Activated CD8-positive, alpha-beta T cell treated with anti-CD3 and anti-CD28 coated beads, Interleukin-2, amount 10 ng/mL, durations not matched to agents 7 days and 5 days (primary cell): ENCODE measurements around the gene TOP2B. TPM values are rescaled to one million over a fixed set of nuclear protein-coding genes. Genes with fewer than 3 reads are reported as not detected.

Experiments used
- ATAC-seq: fragments of 150-1000 bp; cut with Tn5 transposase; one replicate; pipeline ENCODE4 v1.10.0; 2021; ENCODE audit warnings: moderate library complexity
- CTCF ChIA-PET: fragments of 350-600 bp; sonication (Branson Sonifier 250); formaldehyde crosslinking; loops from one replicate; lab custom pipeline; 2021; ENCODE audit warnings: antibody characterized with exemption; lab: Charles Lee
- POLR2A ChIA-PET: fragments of 350-600 bp; sonication (Branson Sonifier 250); formaldehyde crosslinking; loops from one replicate; lab custom pipeline; 2021; ENCODE audit warnings: antibody characterized with exemption; lab: Charles Lee
- DNase-seq: peaks from one replicate; pipeline ENCODE4 v3.0.0-alpha.2; 2020
- H3K27ac Mint-ChIP-seq: one replicate; pipeline ENCODE4 v1.8.0; 2021; ENCODE audit warnings: mild to moderate bottlenecking, mixed read lengths
- H3K27me3 Mint-ChIP-seq: one replicate; pipeline ENCODE4 v1.8.0; 2021; ENCODE audit warnings: low read depth, mixed read lengths
- H3K36me3 Mint-ChIP-seq: one replicate; pipeline ENCODE4 v1.8.0; 2021; ENCODE audit warnings: low read depth, mixed read lengths
- H3K4me1 Mint-ChIP-seq: one replicate; pipeline ENCODE4 v1.8.0; 2021; ENCODE audit warnings: low read depth, mixed read lengths
- H3K4me3 Mint-ChIP-seq: one replicate; pipeline ENCODE4 v1.8.0; 2021; ENCODE audit warnings: mild to moderate bottlenecking, mixed read lengths
- H3K9me3 Mint-ChIP-seq: one replicate; pipeline ENCODE4 v1.8.0; 2022; ENCODE audit warnings: mixed read lengths; ENCODE audit not compliant: insufficient read depth
- total RNA-seq, 2 experiments: library from RNA; stranded (reverse); gene quantifications; one replicate each; pipeline ENCODE4 v1.2.3, GENCODE V29; 2021

Gene TOP2B
- total RNA-seq, 2 experiments from 2014 or later: 112 to 114 TPM

DNA sequence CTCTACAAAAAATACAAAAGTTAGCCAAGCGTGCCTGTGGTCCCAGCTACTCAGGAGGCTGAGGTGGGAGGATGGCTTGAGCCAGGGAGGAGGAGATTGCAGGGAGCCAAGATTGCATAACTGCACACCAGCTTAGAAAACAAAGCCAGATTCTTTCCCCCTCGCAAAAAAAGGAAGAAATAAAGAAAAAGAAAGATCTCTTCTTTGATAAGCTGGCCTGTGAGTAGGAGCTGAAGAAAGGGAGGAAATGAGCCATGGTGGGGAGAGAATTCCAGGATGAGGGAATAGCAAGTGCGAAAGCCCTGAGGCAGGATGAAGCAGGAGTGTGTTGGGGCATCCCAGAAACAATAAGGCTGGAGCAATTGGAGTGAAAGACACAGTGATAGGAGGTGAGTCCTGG lies 24.5 kb upstream of the TOP2B start:
- no peaks in the 10 kb centered on the region for H3K36me3 Mint-ChIP-seq
- no peaks in the 10 kb centered on the region for H3K4me1 Mint-ChIP-seq
- H3K27me3 Mint-ChIP-seq: peaks cover 17% of the 10 kb centered on the region
- ATAC-seq: no peak
- ChIA-PET POLR2A (no interaction called here), CTCF (interaction anchor here (1.2 kb wide), 1 partner anchor 27 kb away, joined by 3 read pairs; no protein-coding TSS in a partner anchor)
- no peaks in the 10 kb centered on the region for H3K9me3 Mint-ChIP-seq
- no peak for DNase-seq
- no peak overlapping the region for H3K27ac Mint-ChIP-seq
- H3K4me3 Mint-ChIP-seq: no peak overlapping the region

DNA sequence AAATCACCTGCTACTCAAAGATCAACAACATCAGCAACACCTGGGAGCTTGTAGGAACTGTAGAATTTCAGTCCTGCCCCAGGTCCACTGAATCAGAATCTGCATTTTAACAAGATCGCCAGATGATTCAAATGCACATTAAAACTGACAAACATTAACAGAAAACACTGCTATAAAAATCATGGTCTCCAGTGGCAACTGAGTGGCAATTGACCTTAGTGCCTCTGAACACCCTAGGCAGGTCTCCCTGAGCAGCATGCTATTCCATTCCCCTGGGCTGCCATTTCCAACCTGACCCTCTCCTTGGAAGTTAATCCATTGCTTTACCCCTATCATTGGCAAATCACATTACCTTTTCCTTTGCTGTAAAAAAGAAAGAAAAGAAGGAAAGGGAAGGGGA lies 23.0 kb upstream of the TOP2B start:
- no peaks in the 10 kb centered on the region for H3K9me3 Mint-ChIP-seq
- DNase-seq (no peak), ATAC-seq (no peak)
- peaks cover 17% of the 10 kb centered on the region for H3K27me3 Mint-ChIP-seq
- H3K4me3 Mint-ChIP-seq: no peak overlapping the region
- CTCF ChIA-PET: no interaction called here
- H3K4me1 Mint-ChIP-seq: no peaks in the 10 kb centered on the region
- no peak overlapping the region for H3K27ac Mint-ChIP-seq
- POLR2A ChIA-PET: no interaction called here
- no peaks in the 10 kb centered on the region for H3K36me3 Mint-ChIP-seq

DNA sequence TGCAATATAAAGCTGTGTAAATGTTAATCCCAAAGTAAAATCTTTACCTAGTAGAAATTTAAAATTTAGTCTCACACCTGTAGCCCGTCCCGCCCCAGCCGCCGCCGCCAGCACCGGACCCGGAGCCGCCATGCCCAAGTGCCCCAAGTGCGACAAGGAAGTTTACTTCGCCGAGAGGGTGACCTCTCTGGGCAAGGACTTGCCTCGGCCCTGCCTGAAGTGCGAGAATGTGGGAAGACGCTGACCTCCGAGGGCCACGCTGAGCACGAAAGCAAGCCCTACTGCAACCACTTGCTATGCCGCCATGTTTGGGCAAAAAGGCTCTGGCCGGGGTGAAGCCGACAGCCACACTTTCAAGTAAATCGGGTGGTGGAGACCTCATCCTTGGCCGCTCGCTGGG lies 22.1 kb upstream of the TOP2B start:
- ATAC-seq: no peak
- H3K9me3 Mint-ChIP-seq: no peaks in the 10 kb centered on the region
- ChIA-PET POLR2A (no interaction called here), CTCF (no interaction called here)
- DNase-seq: no peak
- H3K27me3 Mint-ChIP-seq: peaks cover 15% of the 10 kb centered on the region
- no peaks in the 10 kb centered on the region for H3K4me1 Mint-ChIP-seq
- H3K27ac Mint-ChIP-seq: no peak overlapping the region
- H3K36me3 Mint-ChIP-seq: no peaks in the 10 kb centered on the region
- no peak overlapping the region for H3K4me3 Mint-ChIP-seq

DNA sequence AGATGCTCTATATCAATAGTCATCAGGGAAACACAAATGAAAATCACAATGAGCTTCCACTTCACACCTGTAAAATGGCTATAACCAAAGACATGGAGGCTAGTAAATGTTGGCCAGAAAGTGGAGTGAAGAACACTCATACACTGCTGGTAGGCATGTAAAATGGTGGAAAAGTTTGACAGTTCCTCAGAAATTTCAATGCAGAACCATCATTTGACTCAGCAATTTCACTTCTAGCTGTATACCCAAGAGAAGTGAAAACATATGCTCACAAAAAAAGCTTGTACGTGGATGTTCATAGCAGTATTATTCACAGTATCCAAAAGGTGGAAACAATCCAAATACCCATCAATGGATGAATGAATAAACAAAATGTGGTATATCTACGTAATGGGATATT lies 19.2 kb upstream of the TOP2B start:
- POLR2A ChIA-PET: no interaction called here
- H3K36me3 Mint-ChIP-seq: no peaks in the 10 kb centered on the region
- H3K4me3 Mint-ChIP-seq: no peak overlapping the region
- H3K9me3 Mint-ChIP-seq: no peaks in the 10 kb centered on the region
- DNase-seq: no peak
- CTCF ChIA-PET: no interaction called here
- H3K27me3 Mint-ChIP-seq: peaks cover 6% of the 10 kb centered on the region
- no peak for ATAC-seq
- no peak overlapping the region for H3K27ac Mint-ChIP-seq
- H3K4me1 Mint-ChIP-seq: no peaks in the 10 kb centered on the region

DNA sequence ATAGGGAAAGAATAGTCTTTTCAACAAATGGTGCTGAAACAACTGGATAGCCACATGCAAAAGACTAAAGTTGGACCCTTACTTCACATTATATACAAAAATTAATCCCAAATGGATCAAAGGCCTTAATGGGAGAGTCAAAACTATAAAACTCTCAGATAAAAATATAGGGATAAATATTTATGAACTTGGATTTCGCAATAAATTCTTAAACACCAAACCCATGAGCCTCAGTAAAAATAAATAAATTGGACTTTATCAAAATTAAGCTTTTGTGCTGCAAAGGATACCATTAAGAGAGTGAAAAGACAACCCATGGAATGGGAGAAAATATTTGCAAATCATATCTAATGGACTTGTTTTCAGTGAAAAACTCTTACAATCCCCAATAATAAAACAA lies 18.7 kb upstream of the TOP2B start:
- CTCF ChIA-PET: no interaction called here
- ATAC-seq: no peak
- Mint-ChIP-seq H3K4me3 (no peak overlapping the region), H3K36me3 (no peaks in the 10 kb centered on the region), H3K27ac (no peak overlapping the region), H3K9me3 (no peaks in the 10 kb centered on the region), H3K27me3 (peaks cover 4% of the 10 kb centered on the region), H3K4me1 (no peaks in the 10 kb centered on the region)
- POLR2A ChIA-PET: no interaction called here
- no peak for DNase-seq

DNA sequence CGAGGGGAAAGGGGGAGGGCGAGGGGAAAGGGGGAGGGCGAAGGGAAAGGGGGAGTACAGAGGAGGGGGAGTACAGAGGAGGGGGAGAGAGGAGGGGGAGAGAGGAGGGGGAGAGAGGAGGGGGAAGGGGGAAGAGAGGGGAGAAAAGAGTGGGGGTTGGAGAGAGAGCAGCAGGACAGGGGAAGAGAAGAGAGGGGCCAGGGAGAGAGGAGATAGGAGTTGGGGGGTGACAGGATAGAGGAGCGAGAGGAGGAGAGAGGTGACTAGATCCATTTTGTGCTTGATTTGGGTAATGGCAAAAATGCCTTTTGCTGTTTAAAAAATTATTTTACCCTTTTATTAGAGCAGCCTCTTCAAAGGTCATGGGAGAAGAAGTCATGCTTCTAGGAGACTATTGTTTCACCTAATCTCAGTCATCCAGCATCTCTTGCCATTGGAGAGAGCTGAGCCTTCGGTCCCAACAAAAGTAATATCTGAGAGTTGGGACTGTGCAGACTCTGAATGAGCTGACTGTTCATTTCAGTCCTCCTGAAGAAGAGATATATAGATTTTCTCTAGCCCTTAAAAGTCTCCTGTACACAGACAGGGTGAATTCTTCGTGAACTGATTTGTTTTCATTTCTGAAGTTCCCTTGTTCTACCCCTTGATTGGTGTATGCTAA lies 15.1 kb upstream of the TOP2B start:
- CTCF ChIA-PET: no interaction called here
- no peak overlapping the region for H3K4me3 Mint-ChIP-seq
- H3K27me3 Mint-ChIP-seq: peaks cover 4% of the 10 kb centered on the region
- H3K4me1 Mint-ChIP-seq: no peaks in the 10 kb centered on the region
- no peak overlapping the region for H3K27ac Mint-ChIP-seq
- DNase-seq (no peak), ATAC-seq (no peak)
- H3K36me3 Mint-ChIP-seq: no peaks in the 10 kb centered on the region
- POLR2A ChIA-PET: no interaction called here
- no peaks in the 10 kb centered on the region for H3K9me3 Mint-ChIP-seq

DNA sequence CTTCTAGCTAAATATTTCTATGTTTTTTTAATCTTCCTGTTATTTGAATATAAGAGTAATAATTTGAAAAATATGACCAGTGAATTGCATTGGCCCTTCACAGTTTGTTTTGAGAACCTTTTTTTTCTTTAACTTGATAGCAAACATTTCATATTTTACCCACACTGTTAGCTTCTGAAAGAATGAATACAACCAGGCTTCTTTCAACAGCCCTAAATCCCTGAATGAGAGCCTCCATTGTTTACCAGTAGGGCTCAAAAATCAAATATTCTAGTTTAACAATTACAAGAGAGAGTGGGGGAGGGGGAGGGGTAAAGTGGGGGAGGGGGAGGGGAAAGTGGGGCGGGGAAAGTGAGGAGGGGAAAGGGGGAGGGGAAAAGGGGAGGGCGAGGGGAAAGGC lies 14.5 kb upstream of the TOP2B start:
- Mint-ChIP-seq H3K4me3 (no peak overlapping the region), H3K9me3 (no peaks in the 10 kb centered on the region), H3K27ac (no peak overlapping the region), H3K36me3 (no peaks in the 10 kb centered on the region), H3K27me3 (peaks cover 4% of the 10 kb centered on the region), H3K4me1 (no peaks in the 10 kb centered on the region)
- ChIA-PET CTCF (no interaction called here), POLR2A (no interaction called here)
- ATAC-seq (no peak), DNase-seq (no peak)

DNA sequence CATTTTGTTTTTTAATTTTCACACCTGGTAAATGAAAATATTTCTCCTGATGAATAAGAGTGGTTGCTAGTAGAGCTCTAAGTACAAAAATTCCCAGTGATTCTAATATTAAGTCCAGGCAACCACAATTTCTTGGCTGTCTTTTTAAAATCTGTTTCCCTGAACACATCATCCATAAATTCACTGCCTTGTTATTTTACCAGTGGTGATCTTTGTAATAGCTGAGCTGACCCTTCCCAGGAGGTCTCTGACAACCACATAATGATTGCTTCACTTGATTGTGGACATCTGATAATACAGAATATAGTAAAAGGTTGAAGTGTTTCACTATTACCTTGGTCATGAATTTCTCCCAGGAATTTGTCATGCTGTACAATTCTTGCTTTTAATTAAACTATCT lies 13.9 kb upstream of the TOP2B start:
- peaks cover 4% of the 10 kb centered on the region for H3K27me3 Mint-ChIP-seq
- CTCF ChIA-PET: no interaction called here

DNA sequence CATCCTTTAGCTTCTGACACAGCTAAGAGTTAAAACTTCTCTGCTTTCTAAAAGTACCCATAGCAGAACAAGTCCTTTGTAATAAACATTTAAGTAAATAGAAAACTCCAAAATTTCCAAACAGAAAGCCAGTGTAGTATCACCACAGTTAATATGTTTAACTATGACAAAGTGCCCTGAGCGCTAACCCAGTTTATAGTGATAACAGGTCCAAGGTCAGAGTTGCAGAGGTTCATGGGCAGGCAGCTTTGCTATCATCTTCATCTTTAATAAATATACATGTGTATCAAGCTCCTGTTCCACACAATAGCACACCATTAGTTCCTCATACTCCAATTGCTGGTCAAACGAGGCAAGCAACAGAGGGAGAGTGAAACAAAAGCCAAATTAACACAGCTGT lies 12.4 kb upstream of the TOP2B start:
- Mint-ChIP-seq H3K4me3 (no peak overlapping the region), H3K9me3 (no peaks in the 10 kb centered on the region), H3K27ac (no peak overlapping the region), H3K4me1 (no peaks in the 10 kb centered on the region), H3K27me3 (peaks cover 4% of the 10 kb centered on the region), H3K36me3 (no peaks in the 10 kb centered on the region)
- ChIA-PET POLR2A (no interaction called here), CTCF (interaction anchor here (0.7 kb wide), 1 partner anchor 13 kb away, joined by 3 read pairs; no protein-coding TSS in a partner anchor)
- no peak for ATAC-seq
- no peak for DNase-seq

More for the DNA sequence above, 13.9 kb upstream of the TOP2B start:
- DNase-seq (no peak), ATAC-seq (no peak)
- Mint-ChIP-seq H3K4me1 (no peaks in the 10 kb centered on the region), H3K36me3 (no peaks in the 10 kb centered on the region), H3K4me3 (no peak overlapping the region), H3K27ac (no peak overlapping the region), H3K9me3 (no peaks in the 10 kb centered on the region)
- POLR2A ChIA-PET: interaction anchor here (0.7 kb wide), 1 partner anchor 137 kb away, joined by 3 read pairs; no protein-coding TSS in a partner anchor

DNA sequence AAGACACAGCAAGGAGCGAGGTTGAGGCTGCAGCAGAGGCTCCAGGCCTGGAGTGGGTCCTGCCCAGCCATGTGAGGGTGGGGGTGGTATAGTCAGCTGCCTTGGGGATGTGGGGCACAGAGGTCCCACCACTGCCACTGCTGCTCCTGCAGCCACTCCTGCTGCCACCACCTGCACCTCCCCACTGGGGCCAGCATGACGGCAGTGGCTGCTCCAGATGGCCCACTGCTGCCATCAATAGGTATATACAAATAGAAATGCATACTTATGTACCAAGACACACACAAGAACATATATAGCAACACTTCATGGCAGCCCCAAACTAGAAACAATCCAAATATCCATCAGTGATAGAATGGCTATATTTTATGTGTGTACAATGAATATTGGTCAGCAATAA lies 10.0 kb upstream of the TOP2B start:
- no peaks in the 10 kb centered on the region for H3K9me3 Mint-ChIP-seq
- ChIA-PET POLR2A (no interaction called here), CTCF (interaction anchor here (1.0 to 1.2 kb wide), 2 partner anchors 8 to 27 kb away, joined by 3 to 4 read pairs; no protein-coding TSS in a partner anchor)
- DNase-seq (no peak), ATAC-seq (no peak)
- H3K4me1 Mint-ChIP-seq: no peaks in the 10 kb centered on the region
- no peaks in the 10 kb centered on the region for H3K36me3 Mint-ChIP-seq
- H3K4me3 Mint-ChIP-seq: no peak overlapping the region
- H3K27me3 Mint-ChIP-seq: peaks cover 4% of the 10 kb centered on the region
- no peak overlapping the region for H3K27ac Mint-ChIP-seq

DNA sequence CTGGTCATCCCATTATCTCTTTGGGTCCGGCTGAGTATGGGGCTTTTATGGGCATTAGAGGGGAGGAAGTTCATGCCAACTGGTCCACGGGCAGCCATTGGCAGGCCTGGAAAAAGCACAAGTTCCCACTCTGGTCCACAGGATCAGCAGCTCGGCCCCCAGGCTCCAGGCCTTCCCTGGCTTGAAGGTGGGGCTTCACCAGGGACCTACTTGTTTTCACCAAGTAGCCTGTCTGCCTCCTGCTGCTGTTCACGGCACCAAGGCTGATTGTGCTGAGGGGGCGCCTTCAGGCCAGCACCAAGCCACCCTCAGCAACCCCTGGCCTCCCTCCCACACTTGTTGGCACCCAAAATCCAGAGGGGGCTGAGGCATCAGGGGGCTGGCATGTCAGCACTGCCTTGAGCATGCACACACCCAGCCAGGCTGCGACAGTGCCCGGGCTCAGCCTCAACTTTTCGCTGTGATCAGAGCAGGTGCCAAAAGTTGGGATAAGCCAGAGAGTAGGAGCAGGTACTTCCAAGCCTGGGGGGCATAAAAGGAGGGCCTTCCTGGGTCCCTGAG lies 9.1 kb upstream of the TOP2B start:
- DNase-seq: no peak
- POLR2A ChIA-PET: no interaction called here
- no peak overlapping the region for H3K27ac Mint-ChIP-seq
- CTCF ChIA-PET: no interaction called here
- H3K4me3 Mint-ChIP-seq: no peak overlapping the region
- no peaks in the 10 kb centered on the region for H3K36me3 Mint-ChIP-seq
- no peak for ATAC-seq
- peaks cover 4% of the 10 kb centered on the region for H3K27me3 Mint-ChIP-seq
- no peaks in the 10 kb centered on the region for H3K4me1 Mint-ChIP-seq
- no peaks in the 10 kb centered on the region for H3K9me3 Mint-ChIP-seq
